ENCODE results near the gene NFIB.

DNA sequence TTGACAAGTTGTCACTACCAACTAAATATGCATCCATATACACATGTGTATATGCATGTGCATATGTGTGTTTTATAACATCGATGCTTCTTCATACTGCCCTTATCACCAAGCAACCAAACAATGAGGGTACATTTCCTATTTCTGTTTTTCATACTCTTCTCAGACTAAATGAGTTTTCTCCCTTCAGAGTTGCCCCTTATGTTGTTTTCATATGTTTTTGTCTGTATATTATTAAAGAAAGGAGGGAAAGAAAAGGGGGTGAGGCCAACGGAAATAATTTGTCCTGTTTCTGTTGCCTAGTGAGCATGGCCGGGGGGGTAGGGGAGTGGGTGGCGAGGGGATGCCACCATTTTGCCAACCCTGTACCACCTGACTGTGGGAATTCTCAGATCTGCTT is 28.8 kb upstream of the NFIB start:
- TF ChIP-seq, protein P1, sequence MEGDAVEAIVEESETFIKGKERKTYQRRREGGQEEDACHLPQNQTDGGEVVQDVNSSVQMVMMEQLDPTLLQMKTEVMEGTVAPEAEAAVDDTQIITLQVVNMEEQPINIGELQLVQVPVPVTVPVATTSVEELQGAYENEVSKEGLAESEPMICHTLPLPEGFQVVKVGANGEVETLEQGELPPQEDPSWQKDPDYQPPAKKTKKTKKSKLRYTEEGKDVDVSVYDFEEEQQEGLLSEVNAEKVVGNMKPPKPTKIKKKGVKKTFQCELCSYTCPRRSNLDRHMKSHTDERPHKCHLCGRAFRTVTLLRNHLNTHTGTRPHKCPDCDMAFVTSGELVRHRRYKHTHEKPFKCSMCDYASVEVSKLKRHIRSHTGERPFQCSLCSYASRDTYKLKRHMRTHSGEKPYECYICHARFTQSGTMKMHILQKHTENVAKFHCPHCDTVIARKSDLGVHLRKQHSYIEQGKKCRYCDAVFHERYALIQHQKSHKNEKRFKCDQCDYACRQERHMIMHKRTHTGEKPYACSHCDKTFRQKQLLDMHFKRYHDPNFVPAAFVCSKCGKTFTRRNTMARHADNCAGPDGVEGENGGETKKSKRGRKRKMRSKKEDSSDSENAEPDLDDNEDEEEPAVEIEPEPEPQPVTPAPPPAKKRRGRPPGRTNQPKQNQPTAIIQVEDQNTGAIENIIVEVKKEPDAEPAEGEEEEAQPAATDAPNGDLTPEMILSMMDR (conservative IDR thresholded peaks at IDR 0.05; ENCODE audit: low read length): no peak
- TF ChIP-seq EZH2phosphoT487 (IDR thresholded peaks at IDR 0.05; ENCODE audit: borderline replicate concordance, low read depth, low read length): no peak
